ENCODE measurements around the gene AK1.

Gene AK1

GRCh38 chr9:127880143-127880542, 2.7 kb upstream of the AK1 start:
- H3K27ac ChIP-seq (ENCODE audit: low read length, poor library complexity, severe bottlenecking), result no peak overlapping the region
- DNase-seq, result no peak
- H2AFZ ChIP-seq (ENCODE audit: low read depth, low read length), result no peak overlapping the region
- no peaks in the 10 kb centered on the region for H3K9me3 ChIP-seq (ENCODE audit: control insufficient read depth, low read length)
- no peak overlapping the region for H3K4me3 ChIP-seq (ENCODE audit: insufficient read depth in 1 of 2, low read depth in 1 of 2, low read length in 2 of 2)
- no peak overlapping the region for H3K18ac ChIP-seq (ENCODE audit: low read depth in 1 of 2, low read length in 2 of 2)
- no peak overlapping the region for H3K14ac ChIP-seq (ENCODE audit: low read length in 2 of 2)
- no peak overlapping the region for H4K91ac ChIP-seq (ENCODE audit: low read length)
- H2BK12ac ChIP-seq (ENCODE audit: low read length in 2 of 2), result no peak overlapping the region
- no peak overlapping the region for H2BK5ac ChIP-seq (ENCODE audit: low read depth, low read length, poor library complexity, severe bottlenecking)
- H3K9ac ChIP-seq (ENCODE audit: low read length), result no peak overlapping the region
- H3K79me1 ChIP-seq (replicated peaks; ENCODE audit: low read length, poor library complexity, severe bottlenecking), result peaks cover 10% of the 10 kb centered on the region
- H3K27me3 ChIP-seq (ENCODE audit: control insufficient read depth in 1 of 2, insufficient read depth in 1 of 2, low read length in 2 of 2), result no peaks in the 10 kb centered on the region
- no peak overlapping the region for H3K4me2 ChIP-seq (ENCODE audit: low read length, poor library complexity, severe bottlenecking)
- no peak overlapping the region for H2AK5ac ChIP-seq (ENCODE audit: low read length, severe bottlenecking)
- peaks cover 20 to 22% of the 10 kb centered on the region in 2 experiments for H3K36me3 ChIP-seq (ENCODE audit: control insufficient read depth in 1 of 2, insufficient read depth in 2 of 2, low read depth in 1 of 2, low read length in 2 of 2)
- WGBS, result 84% methylated on average over 7 of the region's 8 CpGs
- no peak overlapping the region for H2BK120ac ChIP-seq (ENCODE audit: low read depth, low read length)
- H3K4ac ChIP-seq (ENCODE audit: low read depth in 1 of 2, low read length in 2 of 2), result no peak overlapping the region
- H2BK15ac ChIP-seq (ENCODE audit: low read depth, poor library complexity, severe bottlenecking), result no peak overlapping the region
- peaks cover 44% of the 10 kb centered on the region for H3K4me1 ChIP-seq (ENCODE audit: control insufficient read depth, insufficient read depth, low read depth, low read length)
- no peak overlapping the region for H3K23ac ChIP-seq (ENCODE audit: low read length in 2 of 2)
- no peak overlapping the region for H4K8ac ChIP-seq (ENCODE audit: low read length)

- Histone ChIP-seq H3K4me2 (ENCODE audit: low read length, poor library complexity, severe bottlenecking) (no peak overlapping the region), H3K79me1 (replicated peaks; ENCODE audit: low read length, poor library complexity, severe bottlenecking) (peaks cover 19% of the 10 kb centered on the region), H3K4me3 (ENCODE audit: insufficient read depth in 1 of 2, low read depth in 1 of 2, low read length in 2 of 2) (no peak overlapping the region), H2AK5ac (ENCODE audit: low read length, severe bottlenecking) (no peak overlapping the region), H3K23ac (ENCODE audit: low read length in 2 of 2) (no peak overlapping the region), H3K36me3 (ENCODE audit: control insufficient read depth in 1 of 2, insufficient read depth in 2 of 2, low read depth in 1 of 2, low read length in 2 of 2) (peaks cover 10 to 16% of the 10 kb centered on the region in 2 experiments), H2BK15ac (ENCODE audit: low read depth, poor library complexity, severe bottlenecking) (no peak overlapping the region), H3K27ac (ENCODE audit: low read length, poor library complexity, severe bottlenecking) (no peak overlapping the region), H3K18ac (ENCODE audit: low read depth in 1 of 2, low read length in 2 of 2) (no peak overlapping the region), H3K4ac (ENCODE audit: low read depth in 1 of 2, low read length in 2 of 2) (peak overlapping the region in 1 of 2 experiments; percentile 49), H3K4me1 (ENCODE audit: control insufficient read depth, insufficient read depth, low read depth, low read length) (peaks cover 41% of the 10 kb centered on the region), H2BK12ac (ENCODE audit: low read length in 2 of 2) (peak overlapping the region in 1 of 2 experiments; percentile 38), H2BK120ac (ENCODE audit: low read depth, low read length) (no peak overlapping the region), H4K91ac (ENCODE audit: low read length) (no peak overlapping the region), H3K14ac (ENCODE audit: low read length in 2 of 2) (no peak overlapping the region), H2BK5ac (ENCODE audit: low read depth, low read length, poor library complexity, severe bottlenecking) (no peak overlapping the region), H3K9ac (ENCODE audit: low read length) (no peak overlapping the region), H3K27me3 (ENCODE audit: control insufficient read depth in 1 of 2, insufficient read depth in 1 of 2, low read length in 2 of 2) (no peaks in the 10 kb centered on the region), H3K9me3 (ENCODE audit: control insufficient read depth, low read length) (no peaks in the 10 kb centered on the region), H2AFZ (ENCODE audit: low read depth, low read length) (no peak overlapping the region), H4K8ac (ENCODE audit: low read length) (no peak overlapping the region)
- WGBS, result 87% methylated on average over 6 of the region's 8 CpGs
- no peak for DNase-seq
Measured at GRCh38 chr9:127878652-127879390, 1.3 kb upstream of the AK1 start.

GRCh38 chr9:127878001-127878651, 651 bp upstream of the AK1 start:
- peaks cover 15 to 21% of the 10 kb centered on the region in 2 experiments for H3K36me3 ChIP-seq (ENCODE audit: control insufficient read depth in 1 of 2, insufficient read depth in 2 of 2, low read depth in 1 of 2, low read length in 2 of 2)
- peak overlapping the region; percentile 83 for H4K8ac ChIP-seq (ENCODE audit: low read length)
- peak overlapping the region; percentile 93 for H3K4me2 ChIP-seq (ENCODE audit: low read length, poor library complexity, severe bottlenecking)
- H2BK5ac ChIP-seq (ENCODE audit: low read depth, low read length, poor library complexity, severe bottlenecking), result no peak overlapping the region
- no peaks in the 10 kb centered on the region for H3K27me3 ChIP-seq (ENCODE audit: control insufficient read depth in 1 of 2, insufficient read depth in 1 of 2, low read length in 2 of 2)
- WGBS, result 49% methylated on average over 16 of the region's 18 CpGs
- peak overlapping the region; percentile 57 for H4K91ac ChIP-seq (ENCODE audit: low read length)
- no peak overlapping the region for H3K27ac ChIP-seq (ENCODE audit: low read length, poor library complexity, severe bottlenecking)
- H3K14ac ChIP-seq (ENCODE audit: low read length in 2 of 2), result peak overlapping the region in 1 of 2 experiments; percentile 56
- no peaks in the 10 kb centered on the region for H3K9me3 ChIP-seq (ENCODE audit: control insufficient read depth, low read length)
- H3K4me3 ChIP-seq (ENCODE audit: insufficient read depth in 1 of 2, low read depth in 1 of 2, low read length in 2 of 2), result peak overlapping the region; percentile 57 to 90
- peak overlapping the region; percentile 88 to 92 for H3K4ac ChIP-seq (ENCODE audit: low read depth in 1 of 2, low read length in 2 of 2)
- peak overlapping the region; percentile 79 to 85 for H2BK12ac ChIP-seq (ENCODE audit: low read length in 2 of 2)
- H2BK120ac ChIP-seq (ENCODE audit: low read depth, low read length), result peak overlapping the region; percentile 86
- H2BK15ac ChIP-seq (ENCODE audit: low read depth, poor library complexity, severe bottlenecking), result peak overlapping the region; percentile 88
- no peak overlapping the region for H2AK5ac ChIP-seq (ENCODE audit: low read length, severe bottlenecking)
- peak overlapping the region in 1 of 2 experiments; percentile 43 for H3K23ac ChIP-seq (ENCODE audit: low read length in 2 of 2)
- no peak for DNase-seq
- peak overlapping the region; percentile 89 for H3K9ac ChIP-seq (ENCODE audit: low read length)
- H3K79me1 ChIP-seq (replicated peaks; ENCODE audit: low read length, poor library complexity, severe bottlenecking), result peaks cover 19% of the 10 kb centered on the region
- H2AFZ ChIP-seq (ENCODE audit: low read depth, low read length), result peak overlapping the region; percentile 87
- peak overlapping the region in 1 of 2 experiments; percentile 86 for H3K18ac ChIP-seq (ENCODE audit: low read depth in 1 of 2, low read length in 2 of 2)
- peaks cover 46% of the 10 kb centered on the region for H3K4me1 ChIP-seq (ENCODE audit: control insufficient read depth, insufficient read depth, low read depth, low read length)

Data from mesenchymal stem cell (in vitro differentiated cells and primary cell).